HepG2 (cell line): Measurements from ENCODE around the gene TTC17. TPM values are rescaled to one million over a fixed set of nuclear protein-coding genes. Genes with fewer than 3 reads are reported as not detected.

ENCODE experiments used
- AHR ChIP-seq: IDR thresholded peaks from 2 replicates; pipeline ENCODE4 v1.6.1; 2018; ENCODE audit warnings: missing genetic modification reagents, missing compliant biosample characterization
- ARID2 ChIP-seq: sonication (generic); formaldehyde crosslinking; IDR thresholded peaks from 2 replicates; pipeline ENCODE4 v1.8.1; 2022; ENCODE audit warnings: mild to moderate bottlenecking, missing genetic modification reagents, borderline replicate concordance
- CENPX ChIP-seq: sonication (generic); formaldehyde crosslinking; IDR thresholded peaks from 2 replicates; pipeline ENCODE4 v1.9.0; 2021; ENCODE audit warnings: mild to moderate bottlenecking, missing genetic modification reagents, moderate library complexity
- DDIT3 ChIP-seq: sonication (generic); formaldehyde crosslinking; IDR thresholded peaks from 2 replicates; pipeline ENCODE4 v1.4.0; 2020; ENCODE audit warnings: mild to moderate bottlenecking, missing genetic modification reagents
- EEA1 ChIP-seq: sonication (generic); formaldehyde crosslinking; IDR thresholded peaks from 2 replicates; pipeline ENCODE4 v1.5.1; 2020; ENCODE audit warnings: mild to moderate bottlenecking, missing genetic modification reagents, borderline replicate concordance
- ETV5 ChIP-seq: IDR thresholded peaks from 2 replicates; pipeline ENCODE4 v1.6.1; 2018; ENCODE audit warnings: missing biosample characterization, missing genetic modification reagents, inconsistent platforms, borderline replicate concordance
- FOXK1 ChIP-seq: sonication (generic); formaldehyde crosslinking; IDR thresholded peaks from 2 replicates; pipeline ENCODE4 v1.4.0; 2020; ENCODE audit warnings: low read depth, missing genetic modification reagents, borderline replicate concordance
- FOXP1 ChIP-seq, 2 experiments: fragments of 450-650 bp in 1 of 2; IDR thresholded peaks; 2 replicates each; pipeline ENCODE4 v1.6.1; 2017 to 2018; ENCODE audit warnings: antibody characterized with exemption in 1 of 2
- GFI1 ChIP-seq: sonication (generic); formaldehyde crosslinking; IDR thresholded peaks from 2 replicates; pipeline ENCODE4 v1.5.0; 2020; ENCODE audit warnings: missing genetic modification reagents, mild to moderate bottlenecking, borderline replicate concordance
- GPBP1L1 ChIP-seq: sonication (generic); formaldehyde crosslinking; IDR thresholded peaks from 2 replicates; pipeline ENCODE4 v1.5.0; 2020; ENCODE audit warnings: mild to moderate bottlenecking, missing genetic modification reagents
- HCFC1 ChIP-seq: fragments of 150-350 bp; IDR thresholded peaks from 2 replicates; pipeline ENCODE4 v1.6.1; 2014; ENCODE audit warnings: low read depth, low read length
- IKZF1 ChIP-seq: fragments of 450-650 bp; IDR thresholded peaks from 2 replicates; pipeline ENCODE4 v1.7.1; 2016
- KAT2B ChIP-seq: fragments of 150-350 bp; IDR thresholded peaks from 2 replicates; pipeline ENCODE4 v1.6.1; 2014; ENCODE audit warnings: low read depth, low read length, borderline replicate concordance
- LRRFIP1 ChIP-seq: sonication (generic); formaldehyde crosslinking; conservative IDR thresholded peaks from 2 replicates; pipeline ENCODE4 v1.4.0; 2020; ENCODE audit warnings: missing genetic modification reagents
- MED13 ChIP-seq: sonication (generic); formaldehyde crosslinking; IDR thresholded peaks from 2 replicates; pipeline ENCODE4 v1.5.0; 2020; ENCODE audit warnings: missing genetic modification reagents
- POLR2G ChIP-seq: fragments of 200-400 bp; formaldehyde crosslinking; IDR thresholded peaks from 2 replicates; pipeline ENCODE4 v1.6.1; 2018; ENCODE audit warnings: mild to moderate bottlenecking, low read depth, low read length, moderate library complexity
- PREB ChIP-seq: sonication (generic); formaldehyde crosslinking; IDR thresholded peaks from 2 replicates; pipeline ENCODE4 v1.4.0; 2020; ENCODE audit warnings: missing genetic modification reagents
- REPIN1 ChIP-seq: sonication (generic); formaldehyde crosslinking; IDR thresholded peaks from 2 replicates; pipeline ENCODE4 v1.8.0; 2022; ENCODE audit warnings: missing genetic modification reagents, low read depth, mild to moderate bottlenecking, borderline replicate concordance
- SMAD1 ChIP-seq: sonication (generic); formaldehyde crosslinking; IDR thresholded peaks from 2 replicates; pipeline ENCODE4 v1.4.0; 2020; ENCODE audit warnings: missing genetic modification reagents, low read depth, mild to moderate bottlenecking, borderline replicate concordance
- SMARCE1 ChIP-seq: fragments of 450-650 bp; IDR thresholded peaks from 2 replicates; pipeline ENCODE4 v1.6.1; 2017; ENCODE audit warnings: borderline replicate concordance
- SP4 ChIP-seq: sonication (generic); formaldehyde crosslinking; IDR thresholded peaks from 2 replicates; pipeline ENCODE4 v1.8.1; 2023; ENCODE audit warnings: mild to moderate bottlenecking, missing genetic modification reagents
- ZC3H4 ChIP-seq: sonication (generic); formaldehyde crosslinking; IDR thresholded peaks from 2 replicates; pipeline ENCODE4 v1.4.0; 2020; ENCODE audit warnings: missing genetic modification reagents, borderline replicate concordance
- ZNF282 ChIP-seq: fragments of 450-650 bp; IDR thresholded peaks from 2 replicates; pipeline ENCODE4 v1.6.1; 2018; ENCODE audit not compliant: partially characterized antibody
- ZNF33B ChIP-seq: sonication (generic); formaldehyde crosslinking; IDR thresholded peaks from 2 replicates; pipeline ENCODE4 v1.5.1; 2020; ENCODE audit warnings: mild to moderate bottlenecking, missing genetic modification reagents
- ZNF484 ChIP-seq: sonication (generic); formaldehyde crosslinking; IDR thresholded peaks from 2 replicates; pipeline ENCODE4 v1.5.1; 2020; ENCODE audit warnings: mild to moderate bottlenecking, low read depth, missing genetic modification reagents, borderline replicate concordance
- ZNF549 ChIP-seq: sonication (generic); formaldehyde crosslinking; IDR thresholded peaks from 2 replicates; pipeline ENCODE4 v1.5.0; 2020; ENCODE audit warnings: missing genetic modification reagents
- polyA plus RNA-seq, 8 experiments: library from polyadenylated mRNA; depleted of rRNA in 3 of 8; stranded (reverse) in 7 of 8; unstranded in 1 of 8; fragments of >200 nt; fragmentation: Illumina TruSeq in 4 of 8; extraction: Trizol in 4 of 8; gene quantifications; 2 replicates each; pipeline versions ENCODE4 v1.2.1 to v1.2.3, GENCODE V29; 2011 to 2016; ENCODE audit warnings: low read depth in 4 of 8, missing spikeins in 1 of 8, mixed read lengths in 1 of 8; ENCODE audit not compliant: insufficient read depth in 1 of 8
- total RNA-seq, 5 experiments: library from RNA; depleted of rRNA; stranded (reverse); fragments of >200 nt; fragmentation: Illumina TruSeq; extraction: Trizol; gene quantifications; 2 replicates each; pipeline ENCODE4 v1.2.3, GENCODE V29; 2016; ENCODE audit warnings: low read depth in 1 of 5

The TTC17 gene
- total and polyA plus RNA-seq, 2 of the 13 experiments (the other 11 are each of a cell fraction or from before 2014, with no cell fraction given), result 55.9 to 99.7 TPM

GRCh38 chr11:43358801-43359421 is at the start of gene TTC17 (continued):
- TF ChIP-seq DDIT3 (CRISPR knock-in tag) (no peak), IKZF1 (no peak), ZNF484 (CRISPR knock-in tag) (no peak), POLR2G (peak; percentile 98), PREB (no peak), ETV5 (peak; percentile 89), MED13 (peak; percentile 61; the same call in 1 of the 2 replicates), FOXP1 (IDR thresholded peaks at IDR 0.05) (no peak), FOXP1 (CRISPR knock-in tag; IDR thresholded peaks at IDR 0.05) (no peak), ZNF33B (CRISPR knock-in tag) (no peak), SMARCE1 (no peak), ZNF549 (CRISPR knock-in tag) (no peak), EEA1 (CRISPR knock-in tag) (0 out of 2 replicates have a peak, but pooled peaks have one; percentile 75), FOXK1 (CRISPR knock-in tag) (peak; percentile 20; the same call in 1 of the 2 replicates), LRRFIP1 (CRISPR knock-in tag) (no peak), ARID2 (CRISPR knock-in tag) (no peak), ZNF282 (no peak), SMAD1 (CRISPR knock-in tag) (no peak), GPBP1L1 (CRISPR knock-in tag) (no peak), CENPX (no peak), AHR (CRISPR knock-in tag) (peak; percentile 83), REPIN1 (CRISPR knock-in tag) (peak; percentile 55; the same call in 1 of the 2 replicates), SP4 (CRISPR knock-in tag) (peak; percentile 76), HCFC1 (peak; percentile 64; the same call in 1 of the 2 replicates), KAT2B (no peak), ZC3H4 (CRISPR knock-in tag) (no peak), GFI1 (CRISPR knock-in tag) (no peak)
